Sigmoid colon (tissue), 7 donors: ENCODE measurements around the gene ATG7. TPM values are rescaled to one million over a fixed set of nuclear protein-coding genes. Genes with fewer than 3 reads are reported as not detected.
"Not testable (repeated sequence)": the region's sequence is repeated elsewhere in the genome, so short reads cannot be mapped to it uniquely, and the experiment has no call there.

ENCODE experiments used
- DNase-seq: peaks from one replicate; pipeline ENCODE4 v3.0.0-alpha.2; 2019
- H3K27ac ChIP-seq, 4 donors: fragments of 200-600 bp; sonication (generic); one replicate each; pipeline ENCODE4 v1.5.1; 2016 to 2019; ENCODE audit warnings: mild to moderate bottlenecking in 1 of 4
- H3K27me3 ChIP-seq, 3 donors: fragments of 200-600 bp; sonication (generic); one replicate each; pipeline ENCODE4 v1.5.1; 2019; ENCODE audit warnings: mild to moderate bottlenecking in 1 of 3
- H3K36me3 ChIP-seq, 4 donors: fragments of 200-600 bp; sonication (generic); one replicate each; pipeline ENCODE4 v1.5.1; 2016 to 2019
- H3K4me1 ChIP-seq, 4 donors: fragments of 200-600 bp; sonication (generic); one replicate each; pipeline ENCODE4 v1.5.1; 2017 to 2019
- H3K4me3 ChIP-seq, 4 donors: fragments of 200-600 bp; sonication (generic); one replicate each; pipeline ENCODE4 v1.5.1; 2017 to 2019; ENCODE audit warnings: mild to moderate bottlenecking in 2 of 4, moderate library complexity in 1 of 4
- H3K9me3 ChIP-seq, 4 donors: fragments of 200-600 bp in 3 of 4; sonication (generic) in 3 of 4; one replicate each; pipeline versions ENCODE4 v1.5.1 to v1.6.1; 2013 to 2019
- EP300 ChIP-seq, 4 donors: sonication (generic); formaldehyde crosslinking; IDR thresholded peaks; one replicate each; pipeline ENCODE4 v1.6.1; 2017; ENCODE audit warnings: antibody characterized with exemption in 4 of 4
- POLR2A ChIP-seq, 2 donors: fragments of 450-650 bp; IDR thresholded peaks; one replicate each; pipeline ENCODE4 v1.6.1; 2016; ENCODE audit warnings: antibody characterized with exemption in 2 of 2, mild to moderate bottlenecking in 2 of 2, moderate library complexity in 2 of 2
- POLR2AphosphoS5 ChIP-seq, 4 donors: sonication (generic); formaldehyde crosslinking; IDR thresholded peaks; one replicate each; pipeline ENCODE4 v1.6.1; 2017; ENCODE audit warnings: antibody characterized with exemption in 4 of 4
- WGBS, 2 donors: extraction: QIAGEN DNeasy Blood & Tissue Kit; methylation state at CpG; one replicate each; pipeline ENCODE4 v1.1.7; 2013; 5-methylcytosine and 5-hydroxymethylcytosine counted together
- intact Hi-C: fragments of 100-400 bp; cut with DNase I; formaldehyde crosslinking; loops from one replicate; pipeline ENCODE4 v1.15.1; 2023
- polyA plus RNA-seq, 3 donors: library from polyadenylated mRNA; stranded (reverse); fragments of 200-250 nt; gene quantifications; one replicate each; pipeline ENCODE4 v1.2.3, GENCODE V29; 2013
- total RNA-seq, 4 donors: library from RNA; depleted of rRNA; stranded (reverse); fragments of >200 nt; gene quantifications; one replicate each; pipeline ENCODE4 v1.1.0, GENCODE V29; 2016
- TF ChIP-seq, protein P1 (sequence below), 4 experiments: fragments of 450-650 bp in 3 of 4; fragments of 200-600 bp in 1 of 4; IDR thresholded peaks; one replicate each; pipeline ENCODE4 v1.5.1; 2016 to 2019; ENCODE audit warnings: antibody characterized with exemption in 4 of 4, mild to moderate bottlenecking in 3 of 4, moderate library complexity in 2 of 4
- donor health status: healthy with polysubstance abuse.
- donor health status: Bipolar disorder and iron deficiency.
- donor health status: healthy.

The ATG7 gene
- total and polyA plus RNA-seq, 7 donors, result 12.5 to 62.9 (median 34.8) TPM

DNA sequence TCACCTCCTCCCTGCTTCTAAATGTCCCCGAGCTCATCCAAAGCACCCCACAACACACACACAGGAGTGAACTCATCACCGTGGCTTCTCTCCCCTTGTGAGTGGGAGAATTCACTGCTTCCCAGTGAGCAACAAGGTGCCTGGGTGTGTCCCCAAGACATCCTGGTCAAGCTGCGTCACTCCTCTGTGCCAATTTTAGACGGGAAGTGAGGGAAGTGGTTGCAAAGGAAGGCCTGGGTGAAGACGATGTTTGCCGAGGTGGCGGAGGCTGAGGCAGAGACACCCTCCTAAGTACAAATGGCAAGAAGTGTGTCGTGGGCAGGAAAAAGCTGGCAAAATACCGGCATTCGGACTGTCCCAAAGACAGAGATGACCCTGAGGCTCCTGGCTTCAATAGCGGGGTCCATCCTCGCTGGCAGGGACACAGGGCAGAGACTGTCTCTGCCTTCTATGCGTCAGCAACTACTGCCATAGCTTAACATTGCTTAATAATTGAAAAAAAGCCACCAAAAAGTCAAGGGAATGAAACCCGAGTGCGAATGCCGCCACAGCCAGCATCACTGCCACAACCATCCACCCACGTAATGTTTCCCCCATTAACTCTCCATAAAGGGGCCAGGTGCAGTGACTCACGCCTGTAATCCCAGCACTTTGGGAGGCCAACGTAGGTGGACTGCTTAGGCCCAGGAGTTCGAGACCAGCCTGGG, 298.7 kb downstream of the ATG7 start:
- no peaks in the 10 kb centered on the region for H3K9me3 ChIP-seq
- TF ChIP-seq POLR2AphosphoS5 (IDR thresholded peaks at IDR 0.05), result no peak
- no peak for TF ChIP-seq POLR2A (IDR thresholded peaks at IDR 0.05)
- no peak for TF ChIP-seq EP300 (IDR thresholded peaks at IDR 0.05)
- TF ChIP-seq, protein P1, sequence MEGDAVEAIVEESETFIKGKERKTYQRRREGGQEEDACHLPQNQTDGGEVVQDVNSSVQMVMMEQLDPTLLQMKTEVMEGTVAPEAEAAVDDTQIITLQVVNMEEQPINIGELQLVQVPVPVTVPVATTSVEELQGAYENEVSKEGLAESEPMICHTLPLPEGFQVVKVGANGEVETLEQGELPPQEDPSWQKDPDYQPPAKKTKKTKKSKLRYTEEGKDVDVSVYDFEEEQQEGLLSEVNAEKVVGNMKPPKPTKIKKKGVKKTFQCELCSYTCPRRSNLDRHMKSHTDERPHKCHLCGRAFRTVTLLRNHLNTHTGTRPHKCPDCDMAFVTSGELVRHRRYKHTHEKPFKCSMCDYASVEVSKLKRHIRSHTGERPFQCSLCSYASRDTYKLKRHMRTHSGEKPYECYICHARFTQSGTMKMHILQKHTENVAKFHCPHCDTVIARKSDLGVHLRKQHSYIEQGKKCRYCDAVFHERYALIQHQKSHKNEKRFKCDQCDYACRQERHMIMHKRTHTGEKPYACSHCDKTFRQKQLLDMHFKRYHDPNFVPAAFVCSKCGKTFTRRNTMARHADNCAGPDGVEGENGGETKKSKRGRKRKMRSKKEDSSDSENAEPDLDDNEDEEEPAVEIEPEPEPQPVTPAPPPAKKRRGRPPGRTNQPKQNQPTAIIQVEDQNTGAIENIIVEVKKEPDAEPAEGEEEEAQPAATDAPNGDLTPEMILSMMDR (IDR thresholded peaks at IDR 0.05), result no peak
- DNase-seq, result no peak
- H3K27me3 ChIP-seq, result no peaks in the 10 kb centered on the region
- intact Hi-C loops, result no loop called here
- WGBS, 2 donors, result 82 to 88% methylated on average over 20 of the region's 20 CpGs
- H3K27ac ChIP-seq, result peak overlapping the region; percentile 8 to 91 (median 86)
- no peak overlapping the region for H3K4me3 ChIP-seq
- peaks cover 0 to 67% (median 31%) of the 10 kb centered on the region in 4 donors for H3K4me1 ChIP-seq
- H3K36me3 ChIP-seq, result peaks cover 0 to 22% (median 0%) of the 10 kb centered on the region in 4 donors

DNA sequence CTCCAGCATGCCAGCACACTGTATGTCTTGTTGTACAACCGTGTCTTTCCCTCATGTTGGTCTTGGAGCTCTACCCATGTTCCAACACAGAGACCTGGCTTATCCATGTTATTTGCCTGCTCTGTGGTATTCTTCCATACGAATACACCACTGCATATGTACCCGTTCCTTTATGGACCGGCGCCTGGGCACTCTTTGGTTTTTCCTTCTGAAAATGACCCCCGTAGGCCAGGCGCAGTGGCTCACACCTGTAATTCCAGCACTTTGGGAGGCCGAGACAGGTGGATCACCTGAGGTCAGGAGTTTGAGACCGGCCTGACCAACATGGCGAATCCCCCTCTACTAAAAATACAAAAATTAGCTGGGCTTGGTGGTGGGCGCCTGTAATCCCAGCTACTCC, 300.5 kb downstream of the ATG7 start:
- 97 to 98% methylated on average over 11 of the region's 11 CpGs for WGBS, 2 donors
- peaks cover 0 to 76% (median 42%) of the 10 kb centered on the region in 4 donors for H3K4me1 ChIP-seq

DNA sequence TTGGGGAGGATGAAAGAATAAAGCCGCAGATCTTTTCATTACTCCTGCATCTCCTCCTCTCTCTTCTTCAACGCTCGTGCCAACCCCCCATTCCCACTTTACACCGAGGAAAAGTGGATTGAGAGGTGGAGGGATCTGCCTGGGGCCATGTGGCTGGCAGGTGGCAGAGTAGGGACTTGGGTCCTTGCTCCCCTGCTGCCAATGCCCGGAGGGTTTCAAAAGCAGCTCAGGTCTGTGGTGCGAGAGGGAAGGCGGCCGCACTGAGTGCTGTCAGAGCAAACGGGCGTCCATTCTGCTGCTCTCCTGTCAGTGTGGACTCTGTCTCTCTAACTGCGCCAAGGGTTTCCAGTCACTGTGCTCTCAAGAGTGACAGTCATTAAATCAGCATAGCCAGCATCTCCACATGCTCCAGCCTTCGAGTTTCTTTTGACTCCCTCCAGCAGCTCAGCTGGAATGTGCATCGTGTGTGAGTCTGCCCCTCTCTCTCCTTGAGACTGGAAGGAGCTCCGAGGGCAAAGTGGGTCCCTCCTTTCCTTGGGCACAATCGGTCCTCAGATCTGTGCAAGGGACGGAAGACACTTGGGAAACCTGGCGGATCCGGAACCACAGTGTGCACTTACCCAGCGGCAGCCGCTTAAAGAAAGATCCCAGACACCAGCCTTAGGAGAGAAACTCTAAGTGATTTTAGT, 302.9 kb downstream of the ATG7 start:
- DNase-seq, result no peak
- Histone ChIP-seq H3K4me3 (no peak overlapping the region), H3K27ac (no peak overlapping the region), H3K4me1 (peaks cover 0 to 54% (median 21%) of the 10 kb centered on the region in 4 donors), H3K36me3 (peaks cover 0 to 16% (median 0%) of the 10 kb centered on the region in 4 donors), H3K27me3 (no peaks in the 10 kb centered on the region), H3K9me3 (no peaks in the 10 kb centered on the region)
- intact Hi-C loops, result no loop called here
- TF ChIP-seq EP300 (IDR thresholded peaks at IDR 0.05) (no peak), POLR2AphosphoS5 (IDR thresholded peaks at IDR 0.05) (no peak), POLR2A (IDR thresholded peaks at IDR 0.05) (no peak)
- TF ChIP-seq, protein P1 (IDR thresholded peaks at IDR 0.05), result no peak
- WGBS, 2 donors, result 91 to 93% methylated on average over 20 of the region's 20 CpGs

More for the DNA sequence above, 300.5 kb downstream of the ATG7 start:
- H3K27me3 ChIP-seq, DNase-seq, intact Hi-C loops, H3K4me3 ChIP-seq, H3K27ac ChIP-seq, H3K9me3 ChIP-seq: not testable (repeated sequence)
- peaks cover 0 to 16% (median 0%) of the 10 kb centered on the region in 4 donors for H3K36me3 ChIP-seq

DNA sequence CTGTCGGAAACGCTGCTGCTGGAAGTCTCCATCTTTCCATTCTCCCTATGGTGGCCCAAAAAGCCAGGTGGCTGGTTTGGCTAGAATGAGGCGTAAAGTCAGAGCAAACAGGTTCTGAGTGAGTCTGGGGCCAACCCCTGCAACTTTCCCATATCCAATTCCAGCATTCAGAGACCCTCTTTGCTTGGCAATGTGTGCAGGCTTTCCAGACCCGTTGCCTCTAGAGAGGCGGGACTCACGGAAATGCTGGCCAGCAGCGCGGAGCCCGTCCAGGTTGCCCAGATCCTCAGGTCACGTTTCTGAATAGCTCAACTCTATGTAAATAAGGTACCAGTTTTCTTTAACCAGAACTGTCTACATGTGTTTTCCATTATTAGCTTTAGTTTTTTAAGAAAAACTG, 303.5 kb downstream of the ATG7 start:
- no peak overlapping the region for H3K4me3 ChIP-seq
- no peak for TF ChIP-seq EP300 (IDR thresholded peaks at IDR 0.05)
- TF ChIP-seq POLR2AphosphoS5 (IDR thresholded peaks at IDR 0.05), result no peak
- TF ChIP-seq POLR2A (IDR thresholded peaks at IDR 0.05), result no peak
- H3K27me3 ChIP-seq, result no peaks in the 10 kb centered on the region
- WGBS, 2 donors, result 92% methylated on average over 10 of the region's 10 CpGs
- H3K36me3 ChIP-seq, result peaks cover 0 to 16% (median 0%) of the 10 kb centered on the region in 4 donors
- no peak overlapping the region for H3K27ac ChIP-seq
- no peak for DNase-seq
- H3K9me3 ChIP-seq, result no peaks in the 10 kb centered on the region
- peaks cover 0 to 50% (median 22%) of the 10 kb centered on the region in 4 donors for H3K4me1 ChIP-seq
- intact Hi-C loops, result no loop called here

DNA sequence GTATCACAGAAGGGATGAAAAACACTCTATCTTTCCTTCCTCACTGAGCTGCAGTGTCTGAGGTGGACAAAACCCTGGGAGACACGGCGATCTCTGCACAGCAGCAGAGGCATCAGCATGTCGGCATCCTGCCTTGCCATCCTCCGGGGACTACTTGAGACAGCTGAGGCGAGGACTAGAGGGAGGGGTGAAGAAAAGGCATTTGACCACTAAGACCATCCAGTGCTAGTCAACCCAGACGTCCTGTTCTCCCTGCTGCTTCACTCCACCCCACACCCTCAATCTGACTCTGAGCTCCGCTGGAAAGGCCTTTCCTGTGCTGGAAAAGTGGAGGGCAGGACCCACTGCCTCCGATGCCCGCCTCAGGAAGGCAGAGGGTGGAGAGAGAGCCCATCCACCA, 304.3 kb downstream of the ATG7 start:
- 78 to 89% methylated on average over 9 of the region's 9 CpGs for WGBS, 2 donors
- intact Hi-C loops, result no loop called here
- Histone ChIP-seq H3K36me3 (peaks cover 0 to 16% (median 0%) of the 10 kb centered on the region in 4 donors), H3K4me3 (no peak overlapping the region), H3K4me1 (peaks cover 0 to 52% (median 27%) of the 10 kb centered on the region in 4 donors), H3K9me3 (no peaks in the 10 kb centered on the region), H3K27ac (peak overlapping the region in 2 of 4 donors; percentile 1 to 33), H3K27me3 (no peaks in the 10 kb centered on the region)
- DNase-seq, result no peak
- TF ChIP-seq POLR2A (IDR thresholded peaks at IDR 0.05) (no peak), POLR2AphosphoS5 (IDR thresholded peaks at IDR 0.05) (no peak)

DNA sequence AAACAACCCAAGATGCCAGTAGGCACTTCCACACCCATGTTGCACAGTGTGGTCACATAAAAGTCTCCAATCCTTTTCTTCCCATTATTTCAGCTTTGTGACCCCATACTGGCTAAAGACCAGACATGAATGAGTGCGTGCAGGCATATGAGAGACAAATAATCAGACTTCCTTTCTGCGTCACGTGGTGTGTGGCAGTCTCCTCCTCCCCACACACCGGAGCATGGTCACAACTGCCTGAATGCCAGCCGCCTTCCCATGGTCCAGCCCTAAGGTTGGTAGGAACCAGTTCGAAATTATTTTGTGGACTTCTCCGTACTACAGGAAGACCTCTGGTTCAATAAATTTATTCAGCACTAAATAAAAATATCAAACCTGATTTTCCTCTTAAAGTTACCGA, 306.0 kb downstream of the ATG7 start:
- no peak for DNase-seq
- Histone ChIP-seq H3K27ac (no peak overlapping the region), H3K4me1 (peaks cover 0 to 65% (median 42%) of the 10 kb centered on the region in 4 donors)

More for the DNA sequence above, 306.0 kb downstream of the ATG7 start:
- Histone ChIP-seq H3K4me3 (no peak overlapping the region), H3K27me3 (no peaks in the 10 kb centered on the region), H3K36me3 (peaks cover 0 to 16% (median 0%) of the 10 kb centered on the region in 4 donors), H3K9me3 (no peaks in the 10 kb centered on the region)
- intact Hi-C loops, result no loop called here
- 89 to 92% methylated on average over 8 of the region's 8 CpGs for WGBS, 2 donors
- TF ChIP-seq POLR2A (IDR thresholded peaks at IDR 0.05) (no peak), EP300 (IDR thresholded peaks at IDR 0.05) (no peak), POLR2AphosphoS5 (IDR thresholded peaks at IDR 0.05) (no peak)
- TF ChIP-seq, protein P1 (IDR thresholded peaks at IDR 0.05), result no peak
